G401.6 (cell line): ENCODE results near the gene DYNLRB2.

ENCODE experiments used
- FAIRE-seq: peaks from 2 replicates; lab custom pipeline; 2012; peaks lifted over from hg19 to GRCh38; lab: Jason Lieb, UNC

Gene DYNLRB2

DNA sequence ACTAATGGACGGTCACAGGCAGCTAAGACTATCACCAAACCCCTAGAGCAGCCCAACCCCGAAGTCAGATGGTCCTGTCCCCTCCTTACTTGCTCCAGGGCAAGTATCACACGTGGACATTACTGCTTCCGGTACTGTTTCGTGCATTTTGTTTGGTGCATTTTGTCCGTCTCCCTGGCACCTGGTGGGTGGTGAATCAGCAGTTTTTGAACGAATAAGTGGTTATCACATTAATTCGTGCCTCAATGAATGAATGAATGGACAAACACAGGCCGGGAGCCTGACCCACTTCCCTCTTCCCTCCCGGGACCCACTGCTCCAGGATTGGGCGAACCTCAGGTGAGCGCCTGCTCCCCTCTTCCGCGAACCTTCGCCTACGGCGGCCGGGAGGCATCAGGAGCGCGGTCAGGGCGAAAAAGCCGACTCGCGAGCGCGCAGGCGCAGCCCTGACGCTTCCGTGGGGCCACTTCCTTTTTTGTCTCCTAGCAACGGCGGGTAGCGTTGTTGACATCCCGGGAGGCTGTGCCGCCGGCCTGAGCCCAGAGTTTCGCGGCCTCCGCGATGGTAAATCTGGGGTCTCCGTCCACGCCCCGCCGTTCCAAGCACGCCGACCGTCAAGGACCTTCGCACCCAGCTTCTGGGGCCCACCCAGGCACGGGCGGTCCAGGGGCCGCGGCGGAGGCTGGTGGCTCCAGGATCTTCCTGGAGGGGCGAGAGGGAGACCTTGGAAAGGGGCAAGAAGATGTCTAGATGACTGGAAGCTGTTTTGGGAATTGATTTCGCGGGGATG is at the start of gene DYNLRB2:
Gene DYNLRB2 (plus strand): TSS at position 478 of the 790 bp plus-strand sequence. CDS start 84 bp downstream, at position 562.
- no peak for FAIRE-seq

DNA sequence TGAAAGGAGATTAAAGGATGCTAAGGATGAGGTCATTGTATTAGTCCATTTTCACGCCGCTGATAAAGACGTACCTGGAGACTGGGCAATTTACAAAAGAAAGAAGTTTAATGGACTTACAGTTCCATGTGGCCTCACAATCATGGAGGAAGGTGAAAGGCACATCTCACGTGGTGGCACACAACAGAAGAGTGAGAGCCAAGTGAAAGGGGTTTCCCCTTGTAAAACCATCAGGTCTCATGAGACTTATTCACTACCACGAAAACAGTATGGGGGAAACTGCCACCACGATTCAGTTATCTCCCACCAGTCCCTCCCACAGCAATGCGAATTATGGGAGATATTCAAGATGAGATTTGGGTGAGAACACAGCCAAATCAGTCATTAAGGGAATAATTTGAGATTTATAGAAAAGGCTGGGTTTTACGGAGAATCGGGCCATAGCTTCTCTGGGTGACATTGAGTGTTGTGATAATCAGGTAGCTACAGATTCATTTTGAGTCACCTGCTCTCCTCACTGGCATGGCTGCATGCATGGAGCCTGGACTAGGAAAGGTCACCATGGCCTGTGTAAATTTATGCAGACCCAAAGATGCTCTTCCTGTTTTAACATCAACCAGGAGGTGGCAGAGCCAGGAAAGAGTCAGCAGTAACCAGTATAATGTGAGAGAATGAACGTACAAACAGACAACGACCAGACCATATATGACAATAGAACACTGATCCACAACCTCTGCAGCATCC is 40.5 kb upstream of the DYNLRB2 start:
- FAIRE-seq = no peak

DNA sequence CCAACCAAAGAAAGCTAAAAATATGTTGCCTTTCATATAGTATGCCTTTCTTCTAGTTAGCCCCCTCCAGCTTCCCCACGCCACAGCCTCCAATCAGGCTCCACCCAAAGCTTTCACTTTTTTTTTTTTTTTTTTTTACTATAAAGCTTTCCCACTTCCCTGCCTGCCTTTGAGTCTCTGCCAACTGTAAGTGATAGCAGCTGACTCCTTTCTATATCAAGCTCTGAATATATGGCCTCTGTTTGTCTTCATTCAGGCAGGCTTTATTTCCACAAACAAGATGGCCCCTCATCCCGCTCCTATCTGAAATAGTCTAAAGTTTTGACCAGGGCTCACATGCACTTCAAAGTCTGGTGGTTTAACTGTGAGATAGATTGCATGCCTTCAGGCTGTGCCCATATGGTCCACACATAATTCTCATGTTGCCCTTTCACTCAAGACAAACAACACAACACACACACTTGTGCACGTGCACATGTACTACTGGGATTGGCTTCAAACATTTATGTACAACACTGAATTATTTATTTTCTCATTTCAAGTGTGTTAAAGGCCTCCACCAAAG is 39.8 kb upstream of the DYNLRB2 start:
- no peak for FAIRE-seq

DNA sequence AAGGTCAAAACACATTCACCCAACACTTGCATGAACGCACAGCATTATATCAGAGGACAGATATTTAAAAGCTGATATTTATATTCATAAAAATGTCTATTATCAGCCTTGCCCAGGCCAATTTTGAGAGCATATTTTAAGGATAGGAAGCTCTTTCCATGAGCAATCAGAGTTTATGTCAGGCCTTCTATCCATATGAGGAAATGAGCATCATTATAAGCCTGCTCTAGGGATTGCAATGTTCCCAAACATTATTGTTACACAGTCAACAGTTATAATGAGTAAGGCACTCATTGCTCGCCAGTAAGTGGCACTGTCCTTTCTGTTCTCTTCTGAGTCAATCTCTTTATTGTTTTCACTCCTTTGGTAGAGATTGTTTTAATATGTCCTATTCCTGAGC is 37.7 kb upstream of the DYNLRB2 start:
- FAIRE-seq = no peak

DNA sequence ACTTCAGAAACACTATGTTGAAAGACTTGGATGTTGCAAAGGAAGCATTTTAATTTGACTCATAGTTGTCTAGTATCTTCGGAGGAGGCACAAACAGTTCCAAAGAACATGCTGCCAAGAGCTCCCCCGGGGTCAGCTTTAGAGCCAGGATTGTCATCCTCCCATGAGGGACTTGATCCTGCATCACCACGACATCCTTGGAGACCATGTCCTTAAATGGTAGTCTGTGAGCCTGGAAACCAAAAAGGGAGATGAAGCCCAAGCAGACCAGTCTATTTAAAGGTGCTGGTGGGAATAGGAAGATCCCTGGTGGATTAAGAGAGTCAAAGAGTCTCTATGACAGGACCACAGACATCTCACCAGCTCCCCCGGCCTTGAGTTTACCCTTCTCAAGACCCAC is 33.3 kb upstream of the DYNLRB2 start:
- FAIRE-seq = no peak

DNA sequence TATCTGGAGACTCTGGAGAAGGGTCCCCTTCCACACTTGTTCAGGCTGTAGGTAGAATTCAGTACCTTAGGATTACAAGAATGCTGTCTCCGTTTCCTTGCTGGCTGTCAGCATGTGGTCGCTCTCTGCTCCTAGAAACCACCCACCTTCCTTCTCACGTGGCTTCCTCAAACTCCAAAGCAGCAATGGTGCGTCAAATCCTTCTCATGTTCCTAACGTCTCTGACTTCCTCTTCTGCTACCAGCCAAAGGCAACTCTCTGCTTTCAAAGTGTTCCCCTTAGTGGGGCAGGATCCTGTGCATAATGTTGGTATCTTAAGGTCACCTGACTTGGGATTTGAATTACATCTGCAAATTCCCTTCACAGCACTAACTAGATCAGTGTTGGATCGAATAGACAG is 30.9 kb upstream of the DYNLRB2 start:
- no peak for FAIRE-seq

DNA sequence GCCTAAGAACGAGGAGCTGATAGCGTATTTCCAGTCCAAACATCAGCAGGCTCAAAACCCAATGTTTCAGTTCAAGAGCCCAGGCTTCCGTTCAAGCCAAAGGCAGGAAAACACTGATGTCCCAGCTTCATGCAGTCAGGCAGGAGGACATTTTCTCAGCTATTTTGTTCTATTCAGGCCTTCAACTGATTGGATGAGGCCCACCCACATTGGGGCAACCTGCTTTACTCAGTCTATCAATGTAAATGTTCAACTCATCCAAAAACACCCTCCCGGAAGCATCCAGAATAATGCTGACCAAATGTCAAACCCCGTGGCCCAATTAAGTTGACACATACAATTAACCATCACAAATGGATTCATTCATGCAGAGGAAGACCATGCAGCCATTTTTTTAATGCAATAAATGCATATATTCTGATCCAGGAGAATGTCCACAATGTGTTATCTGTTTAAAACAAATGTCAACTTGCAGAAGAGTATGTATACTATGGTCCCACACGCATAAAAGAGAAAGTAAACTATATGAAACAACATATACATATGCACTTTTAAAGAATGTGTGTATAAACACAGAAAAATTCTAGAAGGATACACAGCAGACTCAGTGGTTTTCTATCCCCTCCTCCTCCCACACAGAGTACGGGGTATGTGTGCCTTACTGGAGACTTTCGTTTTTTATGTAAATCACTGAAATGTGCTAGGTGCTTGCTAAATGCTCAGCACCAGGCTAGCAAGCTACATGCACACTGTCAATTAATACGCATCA is 28.8 kb upstream of the DYNLRB2 start:
- no peak for FAIRE-seq

DNA sequence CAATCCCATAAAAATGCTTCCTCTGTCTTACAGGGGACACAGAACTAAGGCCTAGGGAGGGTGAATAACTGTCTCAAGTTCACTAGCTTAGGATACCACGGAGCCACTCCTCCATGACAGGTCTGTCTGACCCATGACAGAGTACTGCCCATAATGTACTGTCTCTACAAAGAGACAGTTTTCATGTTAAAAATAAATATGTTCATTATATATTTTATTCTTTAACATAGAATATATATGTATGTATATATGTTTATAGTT is 28.3 kb upstream of the DYNLRB2 start:
- no peak for FAIRE-seq

DNA sequence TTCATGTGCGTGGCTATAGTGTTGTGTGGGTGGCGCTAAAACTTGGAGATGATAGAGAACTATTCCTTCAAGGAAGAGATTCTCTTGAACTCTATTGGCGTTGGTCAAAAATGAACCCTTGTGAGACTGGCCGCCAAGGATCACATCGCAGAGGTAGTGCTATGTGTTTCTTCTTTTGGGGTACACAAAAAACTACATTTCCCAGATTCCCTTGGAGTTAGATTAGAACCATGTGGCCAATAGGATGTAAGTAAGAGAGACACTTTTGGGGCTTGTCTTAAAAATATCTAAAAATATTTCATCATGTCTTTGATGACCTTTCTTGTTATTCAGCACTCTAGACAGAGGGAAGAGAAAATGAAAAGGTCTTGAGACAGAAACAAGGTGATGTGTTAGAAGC is 25.4 kb upstream of the DYNLRB2 start:
- FAIRE-seq = no peak

DNA sequence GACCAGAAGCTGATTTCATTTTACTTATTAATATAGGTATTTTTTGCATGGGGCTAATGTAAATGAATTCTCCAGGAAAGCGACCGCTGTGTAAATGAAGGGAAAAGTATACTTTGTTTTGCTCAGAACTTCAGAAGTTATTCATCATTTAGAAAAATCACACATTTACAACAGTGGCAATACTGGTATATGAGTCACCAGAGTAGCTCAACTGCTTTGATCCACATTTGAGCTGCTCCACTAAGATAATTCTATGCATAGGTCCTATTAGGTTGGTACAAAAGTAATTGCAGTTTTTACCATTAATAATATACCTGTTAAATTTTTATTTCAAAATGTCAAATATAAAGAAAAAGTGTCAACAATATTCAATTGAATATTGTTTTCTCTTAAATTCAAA is 22.9 kb upstream of the DYNLRB2 start:
- FAIRE-seq = no peak

DNA sequence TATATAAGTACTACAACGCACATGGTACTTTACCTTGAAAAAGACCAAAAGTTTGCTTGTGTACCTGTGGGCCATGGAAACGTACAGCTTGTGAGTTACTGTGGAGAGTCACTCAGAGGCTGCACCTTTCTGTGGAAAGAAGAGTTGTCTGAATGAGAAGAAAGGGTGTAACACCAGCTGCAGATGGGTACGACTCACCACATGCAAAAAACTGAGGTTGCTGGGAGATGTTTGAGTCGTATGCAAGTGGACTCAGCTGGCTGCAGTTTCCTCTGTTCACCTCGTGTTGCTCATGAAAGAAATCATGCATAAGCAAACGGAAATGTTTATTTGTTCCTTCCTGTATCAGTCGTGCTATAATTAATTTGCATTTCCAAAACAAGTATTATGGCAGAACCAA is 22.4 kb upstream of the DYNLRB2 start:
- no peak for FAIRE-seq

DNA sequence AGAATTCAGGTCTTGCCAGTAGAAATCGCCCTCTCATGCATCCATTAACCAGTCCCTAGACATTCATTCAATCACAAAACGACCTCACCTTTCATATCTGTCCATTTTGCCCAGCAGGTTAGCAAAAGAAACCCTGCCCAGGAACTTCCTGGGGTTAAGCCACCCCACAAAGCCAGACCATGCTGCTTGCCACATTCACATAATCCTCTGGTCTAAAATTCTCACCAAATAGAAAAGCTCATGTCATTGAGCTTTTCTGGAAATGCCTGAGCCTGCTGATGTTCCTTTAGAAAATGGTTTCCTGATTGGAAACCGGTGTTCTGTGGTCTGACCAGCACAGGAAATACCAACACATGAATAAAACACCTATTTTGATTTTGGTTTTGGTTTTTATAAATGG is 21.6 kb upstream of the DYNLRB2 start:
- FAIRE-seq = no peak

DNA sequence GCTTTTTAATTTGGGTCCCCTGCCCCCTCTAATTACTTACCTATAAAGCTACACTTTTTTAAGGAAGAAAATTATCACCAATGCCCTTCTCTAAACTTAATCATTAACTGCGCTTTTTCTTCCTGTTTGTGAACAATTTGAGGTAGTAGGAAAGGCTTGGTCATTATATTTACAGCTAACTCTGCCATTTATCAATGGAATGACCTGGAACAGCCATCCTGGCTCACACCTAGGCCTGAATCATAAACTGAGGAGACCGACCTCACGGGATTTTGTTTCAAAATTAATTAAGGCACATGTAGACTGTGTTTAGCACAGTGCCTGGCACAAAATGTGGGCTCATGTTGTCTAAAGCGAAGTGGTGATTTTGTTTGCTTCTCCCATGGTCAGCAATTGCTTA is 15.4 kb upstream of the DYNLRB2 start:
- FAIRE-seq = no peak

DNA sequence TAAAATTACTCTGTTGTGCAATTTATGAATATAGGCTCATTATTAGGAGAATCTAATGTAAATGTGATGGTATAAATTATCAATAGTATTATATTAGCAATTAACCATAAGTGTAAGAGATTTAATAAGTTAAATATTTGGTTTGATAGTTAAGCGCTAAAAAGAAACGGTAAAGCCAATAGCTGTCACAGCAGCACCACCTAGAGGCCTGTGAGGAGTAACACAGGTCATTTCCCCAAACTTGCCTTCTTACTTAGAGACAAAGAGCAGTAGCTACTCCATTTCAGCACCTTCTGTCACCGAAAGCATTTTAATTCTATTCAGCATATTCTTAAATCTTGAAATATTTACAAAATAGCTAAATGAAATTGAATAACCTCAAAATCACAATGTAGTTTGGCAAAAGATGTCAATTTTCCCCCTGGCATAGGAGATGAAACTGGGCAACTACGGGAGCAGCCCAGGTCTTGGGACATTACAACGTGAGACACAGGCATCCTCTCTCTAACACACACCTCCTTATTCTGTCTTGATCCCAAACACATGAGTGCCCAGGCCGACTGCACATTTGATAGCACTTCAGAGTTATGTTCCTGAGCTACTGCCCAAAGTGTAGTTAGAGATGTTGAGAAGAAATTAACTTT is 14.3 kb upstream of the DYNLRB2 start:
- peak; percentile 60 for FAIRE-seq

DNA sequence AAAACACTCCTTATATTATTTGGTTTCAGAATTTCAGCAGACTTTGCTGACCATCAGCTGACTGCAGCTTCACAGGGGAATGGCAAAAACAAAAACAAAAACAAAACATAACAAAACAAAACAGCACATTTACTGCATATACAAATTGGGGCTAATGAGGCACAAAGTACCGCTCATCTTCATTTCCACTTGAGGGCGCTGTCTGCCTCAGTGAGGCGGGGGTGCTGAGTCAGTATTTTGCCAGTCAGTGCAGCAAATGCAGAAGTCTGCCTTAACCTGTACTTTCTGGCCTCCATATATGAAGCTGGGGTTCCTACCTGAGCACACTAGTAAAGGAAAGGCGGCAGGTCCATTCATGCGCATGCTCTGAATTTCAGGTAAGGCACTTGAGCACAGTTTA is 13.5 kb upstream of the DYNLRB2 start:
- FAIRE-seq = no peak

DNA sequence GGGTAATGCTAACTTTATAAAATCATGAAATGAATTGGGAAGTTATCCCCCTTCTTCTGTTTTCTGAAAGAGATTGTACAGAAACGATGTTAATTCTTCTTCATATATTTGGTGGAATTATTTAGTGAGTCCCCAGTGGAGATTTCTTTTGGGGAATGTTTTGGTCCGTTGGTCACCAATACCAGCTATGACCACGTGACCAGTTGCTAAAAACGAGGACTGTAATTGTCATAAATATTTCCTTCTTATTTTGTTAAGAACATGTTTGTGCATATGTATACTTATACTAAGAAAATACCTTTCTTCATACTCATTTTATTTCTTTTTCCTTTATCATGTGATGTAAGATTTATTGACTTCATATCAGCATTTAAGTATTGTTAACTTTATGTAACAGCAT is 10.3 kb upstream of the DYNLRB2 start:
- FAIRE-seq = no peak

DNA sequence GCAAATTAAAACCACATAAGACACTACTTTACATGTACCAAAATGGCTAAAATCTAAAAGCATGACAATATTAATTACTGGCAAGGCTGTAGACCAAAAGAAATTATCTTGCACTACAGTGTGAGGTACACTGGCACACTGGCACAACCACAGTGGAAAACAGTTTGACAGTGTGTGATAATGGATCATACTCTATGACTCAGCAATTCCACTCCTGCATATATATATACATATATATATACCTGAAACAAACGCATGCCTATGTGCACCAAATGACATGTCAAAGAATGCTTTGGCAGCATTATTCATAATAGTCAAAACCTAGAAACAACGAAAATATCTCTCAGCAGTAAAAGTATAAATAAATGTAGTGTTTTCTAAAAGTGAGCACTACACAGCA is 4.6 kb upstream of the DYNLRB2 start:
- no peak for FAIRE-seq

DNA sequence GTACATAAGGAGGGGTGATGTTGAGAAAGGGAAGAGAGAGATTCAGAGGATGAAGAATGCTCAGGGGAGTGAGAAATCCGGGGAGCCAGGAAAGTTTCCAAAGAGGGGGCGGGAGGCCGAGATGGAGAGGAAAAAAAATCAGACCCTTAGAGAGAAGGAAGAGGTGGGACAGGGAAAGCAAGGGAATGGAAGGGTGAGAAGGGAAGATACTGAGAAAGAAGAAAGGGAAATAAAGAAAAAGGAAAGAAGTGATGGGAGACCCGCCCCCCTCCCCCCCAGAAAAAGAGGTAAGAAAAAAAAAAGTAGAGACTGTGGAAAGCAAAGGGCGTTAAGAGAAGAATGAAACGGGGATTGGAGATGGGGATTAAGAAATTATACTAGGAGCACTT is 507 bp downstream of the DYNLRB2 start:
- FAIRE-seq = no peak

DNA sequence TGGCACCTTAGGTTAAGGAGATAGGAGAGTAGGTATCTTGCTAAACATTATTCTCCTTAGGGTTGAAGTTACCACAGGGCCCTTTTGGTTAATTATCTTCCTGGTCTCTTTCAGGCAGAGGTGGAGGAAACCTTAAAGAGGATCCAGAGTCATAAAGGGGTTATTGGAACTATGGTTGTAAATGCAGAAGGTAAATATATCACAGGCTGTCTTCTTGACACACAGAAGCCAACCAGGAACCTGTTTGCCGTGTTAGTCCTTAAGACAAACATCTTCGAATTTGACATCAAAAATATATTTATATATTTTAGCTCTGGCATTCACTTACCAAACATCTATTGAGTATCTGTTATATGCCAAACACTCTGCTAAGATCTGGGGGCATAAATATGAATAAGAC is 2.4 kb downstream of the DYNLRB2 start:
- FAIRE-seq = no peak

DNA sequence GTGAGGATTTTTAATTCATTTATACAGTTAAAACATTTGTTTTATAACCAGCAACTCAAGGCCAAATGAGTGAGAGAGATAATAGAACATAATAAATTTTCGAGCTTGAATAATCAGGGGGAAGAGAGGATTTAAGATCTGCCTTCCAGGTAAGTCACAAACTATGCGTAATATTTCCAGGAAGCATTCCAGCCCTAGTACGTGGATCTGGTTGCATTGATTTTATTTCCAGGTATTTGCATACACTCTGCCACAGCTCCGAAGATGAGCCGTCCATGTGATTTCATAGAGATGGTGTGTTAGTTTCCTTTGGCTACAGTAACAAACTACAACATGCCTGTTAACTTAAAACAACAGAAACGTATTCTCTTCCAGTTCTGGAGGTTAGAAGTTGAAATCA is 3.5 kb downstream of the DYNLRB2 start:
- FAIRE-seq = no peak

DNA sequence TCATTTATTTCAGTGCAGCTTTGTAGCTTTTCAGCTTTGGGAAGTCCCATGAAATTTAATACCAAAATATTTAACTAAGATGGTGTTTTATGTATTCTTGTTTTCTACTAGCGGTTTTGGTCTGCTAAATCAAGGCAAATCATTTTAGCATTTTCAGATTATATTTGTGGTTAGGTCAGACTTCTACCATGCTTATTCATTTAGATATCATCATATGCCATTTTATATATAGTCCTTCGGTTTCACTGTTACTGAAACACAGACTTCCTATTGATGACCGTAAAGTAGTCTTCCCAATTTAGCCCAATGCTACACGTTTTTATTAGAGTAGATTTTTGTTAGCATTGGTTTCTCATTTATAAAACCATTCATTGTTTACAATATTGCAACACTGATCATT is 5.5 kb downstream of the DYNLRB2 start:
- FAIRE-seq = no peak

DNA sequence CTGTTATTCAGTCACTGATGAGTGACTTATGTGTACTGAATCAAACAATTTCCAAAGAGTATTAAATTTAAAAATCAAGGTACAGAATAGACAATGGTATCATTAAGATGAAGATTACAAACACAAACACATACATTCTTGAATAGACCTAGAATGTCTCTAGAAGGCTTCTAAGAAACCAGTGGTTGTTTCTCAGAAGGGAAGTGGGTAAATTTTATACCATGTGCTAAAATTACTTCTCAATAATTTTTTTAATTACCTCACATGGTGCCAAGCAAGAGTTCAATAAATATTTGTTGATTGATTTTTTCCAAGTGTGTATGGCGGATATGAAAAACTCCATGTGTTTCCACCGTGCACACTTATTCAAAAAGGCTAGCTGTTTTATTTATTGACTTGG is 6.4 kb downstream of the DYNLRB2 start:
- no peak for FAIRE-seq

DNA sequence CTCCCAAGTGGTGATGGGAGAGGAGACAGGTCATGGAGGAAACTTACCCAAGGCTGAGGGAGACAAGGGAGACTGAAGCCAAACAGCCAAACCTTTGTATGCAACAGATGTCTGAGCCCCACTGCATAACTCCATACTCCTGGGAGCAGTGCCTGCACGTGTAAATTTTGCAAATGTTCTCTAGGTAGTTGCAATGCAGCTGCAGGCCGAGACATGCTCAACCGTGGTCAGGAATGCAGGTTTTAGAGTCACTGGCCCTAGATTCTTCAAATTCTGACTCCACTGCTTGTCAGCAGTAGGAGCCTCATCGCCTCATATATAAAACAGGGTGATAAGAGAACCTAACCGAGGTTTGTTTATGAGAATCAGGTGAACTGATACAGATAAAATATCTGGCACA is 11.5 kb downstream of the DYNLRB2 start:
- no peak for FAIRE-seq
